Epithelial cell of esophagus (primary cell): ENCODE data around the gene NCBP2L.

Experiments
- DNase-seq: peaks from one replicate; pipeline ENCODE4 v3.0.0; 2010; ENCODE audit warnings: low read depth
- H3K4me3 ChIP-seq: 2 replicates; pipeline ENCODE4 v1.5.1; 2011; ENCODE audit warnings: mild to moderate bottlenecking, low read length, control low read depth
- CTCF ChIP-seq: IDR thresholded peaks from 2 replicates; pipeline ENCODE4 v1.5.1; 2011; ENCODE audit warnings: low read depth, mild to moderate bottlenecking, low read length, control low read depth, inconsistent platforms; ENCODE audit not compliant: insufficient read depth; ENCODE audit errors: missing control alignments

Gene NCBP2L

GRCh38 chrX:107764845-107765608 is 12.5 kb upstream of the NCBP2L start:
- no peak overlapping the region for H3K4me3 ChIP-seq
- no peak for DNase-seq
- no peak for TF ChIP-seq CTCF

- DNase-seq, result peak; percentile 76
- H3K4me3 ChIP-seq, result no peak overlapping the region
- TF ChIP-seq CTCF, result no peak
These were observed 10.9 kb upstream of the NCBP2L start for GRCh38 chrX:107766470-107767150.

GRCh38 chrX:107768051-107768450 is 9.5 kb upstream of the NCBP2L start:
- no peak for TF ChIP-seq CTCF
- DNase-seq, result no peak
- no peak overlapping the region for H3K4me3 ChIP-seq

GRCh38 chrX:107769581-107770317 is 7.8 kb upstream of the NCBP2L start:
- TF ChIP-seq CTCF, result no peak
- no peak for DNase-seq
- no peak overlapping the region for H3K4me3 ChIP-seq

GRCh38 chrX:107773206-107773605 is 4.3 kb upstream of the NCBP2L start:
- no peak for TF ChIP-seq CTCF
- no peak for DNase-seq

GRCh38 chrX:107773906-107774435 is 3.6 kb upstream of the NCBP2L start:
- peak overlapping the region; percentile 56 for H3K4me3 ChIP-seq
- DNase-seq, result peak; percentile 35
- TF ChIP-seq CTCF, result no peak

More at GRCh38 chrX:107773206-107773605, 4.3 kb upstream of the NCBP2L start:
- H3K4me3 ChIP-seq, result peak overlapping the region; percentile 56
